Activated naive CD4-positive, alpha-beta T cell treated with anti-CD3 and anti-CD28 coated beads, Interleukin-2, amount 10 ng/mL, durations not matched to agents 5 hours and 36 hours (primary cell): ENCODE data around the gene WASHC4. TPM values are rescaled to one million over a fixed set of nuclear protein-coding genes. Genes with fewer than 3 reads are reported as not detected.

ENCODE experiments used
- total RNA-seq, 2 experiments: library from RNA; stranded (reverse); gene quantifications; one replicate each; pipeline ENCODE4 v1.2.3, GENCODE V29; 2021

WASHC4 gene
- total RNA-seq, result 10 to 100 TPM; 43.5 to 43.8 TPM

GRCh38 chr12:105107494-105108371, at the start of gene WASHC4:
Gene WASHC4, plus strand, starts transcription at chr12:105107731. Its CDS starts 70 bp downstream, at chr12:105107801.

DNA sequence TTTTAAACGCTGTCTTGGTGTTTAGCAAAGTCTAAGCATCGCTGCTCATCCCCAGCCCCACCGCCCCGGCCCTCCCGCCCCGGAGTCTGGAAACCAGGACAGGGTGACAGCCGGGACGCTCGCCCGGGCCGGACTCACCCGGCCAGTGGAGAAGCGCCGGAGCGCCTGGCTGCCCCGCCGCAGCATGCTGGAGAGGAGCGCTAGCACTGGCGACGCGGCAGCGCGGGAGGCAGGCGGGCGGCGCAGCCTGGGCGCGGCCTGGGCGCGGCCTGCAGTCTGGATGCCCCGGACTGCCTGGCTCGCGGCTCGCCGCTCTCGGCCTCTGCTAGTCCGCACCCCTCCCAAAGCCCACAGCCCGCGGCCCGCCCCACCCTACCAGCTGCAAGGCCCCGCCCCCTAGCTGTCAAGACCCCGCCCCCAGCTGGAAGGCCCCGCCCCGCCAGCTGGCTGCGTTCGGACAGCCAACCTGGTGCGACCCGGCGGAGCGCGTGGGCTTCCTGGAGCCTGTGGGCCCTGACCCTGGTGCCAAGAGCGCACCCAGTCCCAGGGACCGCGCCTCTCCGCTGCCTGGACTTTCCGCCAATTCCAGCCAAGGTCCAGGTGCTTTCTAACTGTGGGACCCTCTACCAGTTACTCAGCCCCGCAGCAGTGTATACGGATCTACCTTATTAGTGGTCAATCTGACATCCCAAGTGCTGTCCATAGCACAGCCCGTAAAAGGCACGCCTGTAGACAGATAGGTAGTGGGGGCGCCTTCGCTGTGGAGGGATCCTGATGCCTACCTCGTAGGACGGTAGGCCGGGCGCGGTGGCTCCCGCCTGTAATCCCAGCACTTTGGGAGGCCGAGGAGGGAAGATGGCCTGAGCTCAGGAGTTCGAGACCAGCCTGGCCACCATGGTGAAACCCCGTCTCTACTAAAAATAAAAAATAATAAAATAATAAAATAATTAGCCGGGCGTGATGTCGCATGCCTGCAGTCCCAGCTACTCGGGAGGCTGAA, 23.0 kb upstream of the WASHC4 start, which contains the start of gene ALDH1L2:
Gene ALDH1L2, minus strand, starts transcription at position 208 of the 1,000 bp plus-strand sequence. Its CDS starts 22 bp downstream, at position 186.

Other genes with a start within 250 kb of the WASHC4 start
- gene SLC41A2, start 149.4 kb upstream of the WASHC4 start, total RNA-seq, result 1 to 10 TPM in 1 of 2 experiments, under 1 TPM in 1; 0.82 to 1.2 TPM
- 10 to 100 TPM; 13.0 to 14.3 TPM for gene NOPCHAP1, start 121.4 kb upstream of the WASHC4 start, total RNA-seq
- under 1 TPM; 0.13 to 0.31 TPM for gene ALDH1L2, start 23.3 kb upstream of the WASHC4 start, total RNA-seq
- gene APPL2, start 128.4 kb downstream of the WASHC4 start, total RNA-seq, result 10 to 100 TPM; 27.7 to 28.7 TPM
- gene C12orf75, start 223.0 kb downstream of the WASHC4 start, total RNA-seq, result 100 to 1,000 TPM; 103 to 104 TPM